ENCODE measurements around the gene SF1.
A peak's percentile ranks its signal among the peaks of the same experiment; 100 is the strongest.

SF1 gene

DNA sequence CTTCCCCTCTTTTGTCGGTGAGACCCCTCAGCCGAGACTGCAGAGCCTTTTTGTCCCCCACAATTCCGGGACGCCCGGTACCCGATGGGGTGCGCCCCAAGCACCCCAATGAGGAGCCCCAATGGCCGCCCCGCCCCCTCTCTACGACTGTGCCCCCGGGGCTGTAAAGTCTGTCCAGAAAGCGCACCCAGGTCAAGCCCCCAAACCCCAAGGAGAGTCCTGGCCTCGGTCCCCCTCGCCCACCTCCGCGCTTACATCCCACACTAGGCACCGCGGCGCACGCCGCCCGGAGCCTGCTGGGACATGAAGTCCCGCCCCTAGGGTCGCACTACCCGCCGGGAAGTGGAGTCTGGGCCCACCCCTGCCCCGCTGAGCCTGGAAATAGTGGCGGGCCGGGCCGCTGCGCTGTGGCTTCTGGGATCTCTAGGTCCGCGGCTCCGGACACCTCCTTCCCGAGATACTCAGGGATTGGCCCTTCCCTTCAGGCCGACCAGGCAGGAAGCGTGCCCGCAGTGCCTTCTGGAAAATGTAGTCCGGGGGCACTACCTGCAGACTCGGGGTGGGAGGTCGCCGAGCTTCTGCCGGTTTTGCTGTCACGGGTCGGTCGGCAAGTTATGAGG lies 32.0 kb upstream of the SF1 start, which contains the start of gene MEN1:
MEN1 (minus strand) TSS at position 281 of the 620 bp plus-strand sequence. CDS start 442 bp downstream, outside the sequence.
- TF ChIP-seq POLR2AphosphoS5 (IDR thresholded peaks at IDR 0.05; ENCODE audit: low read depth, low read length) (no peak), POLR2A (IDR thresholded peaks at IDR 0.05; ENCODE audit: low read depth, low read length) (peak; percentile 58; the same call in 1 of the 2 replicates)
- FAIRE-seq (peak; percentile 95), DNase-seq (ENCODE audit: insufficient read length) (peak; percentile 90)

DNA sequence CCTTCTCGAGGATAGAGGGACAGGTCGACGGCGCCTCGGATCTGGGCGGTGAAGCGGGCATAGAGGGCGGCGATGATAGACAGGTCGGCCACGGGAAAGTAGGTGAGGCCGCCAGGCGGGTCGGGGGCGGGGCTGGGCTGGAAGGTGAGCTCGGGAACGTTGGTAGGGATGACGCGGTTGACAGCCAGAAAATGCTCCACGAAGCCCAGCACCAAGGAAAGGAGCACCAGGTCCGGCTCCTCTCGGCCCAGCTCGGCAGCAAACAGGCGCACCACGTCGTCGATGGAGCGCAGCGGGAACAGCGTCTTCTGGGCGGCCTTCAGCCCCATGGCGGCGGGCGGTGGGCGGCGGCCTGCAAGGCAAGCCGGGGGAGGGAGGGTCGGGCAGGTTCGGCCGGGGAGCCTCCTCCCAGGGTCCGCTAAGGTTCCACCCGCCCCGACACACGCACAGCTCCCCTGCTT lies 31.5 kb upstream of the SF1 start:
- FAIRE-seq (no peak), DNase-seq (ENCODE audit: insufficient read length) (peak; percentile 51)
- TF ChIP-seq TAF1 (IDR thresholded peaks at IDR 0.05; ENCODE audit: borderline replicate concordance, low read depth, low read length) (no peak), POLR2AphosphoS5 (IDR thresholded peaks at IDR 0.05; ENCODE audit: low read depth, low read length) (no peak), POLR2A (IDR thresholded peaks at IDR 0.05; ENCODE audit: low read depth, low read length) (no peak)

DNA sequence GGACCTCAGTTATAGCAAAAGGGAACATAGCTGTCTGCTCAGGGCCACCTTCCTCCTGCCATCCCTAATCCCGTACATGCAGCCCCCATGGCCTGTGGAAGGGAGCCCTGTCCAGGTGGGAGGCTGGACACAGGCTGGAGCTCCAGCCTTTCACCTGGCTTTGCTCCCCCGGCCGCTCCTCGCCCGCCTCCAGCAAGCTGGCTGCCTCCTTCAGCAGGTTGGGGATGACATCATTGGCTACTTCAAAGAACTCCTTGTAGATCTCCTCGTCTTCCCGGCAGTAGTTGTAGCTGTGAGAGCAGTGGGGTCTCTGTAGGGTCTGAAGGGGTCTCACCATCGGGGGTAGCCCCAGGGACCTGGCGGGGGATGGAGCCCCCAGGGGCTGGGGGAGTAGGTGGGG lies 27.1 kb upstream of the SF1 start:
- DNase-seq (ENCODE audit: insufficient read length) (no peak), FAIRE-seq (no peak)

DNA sequence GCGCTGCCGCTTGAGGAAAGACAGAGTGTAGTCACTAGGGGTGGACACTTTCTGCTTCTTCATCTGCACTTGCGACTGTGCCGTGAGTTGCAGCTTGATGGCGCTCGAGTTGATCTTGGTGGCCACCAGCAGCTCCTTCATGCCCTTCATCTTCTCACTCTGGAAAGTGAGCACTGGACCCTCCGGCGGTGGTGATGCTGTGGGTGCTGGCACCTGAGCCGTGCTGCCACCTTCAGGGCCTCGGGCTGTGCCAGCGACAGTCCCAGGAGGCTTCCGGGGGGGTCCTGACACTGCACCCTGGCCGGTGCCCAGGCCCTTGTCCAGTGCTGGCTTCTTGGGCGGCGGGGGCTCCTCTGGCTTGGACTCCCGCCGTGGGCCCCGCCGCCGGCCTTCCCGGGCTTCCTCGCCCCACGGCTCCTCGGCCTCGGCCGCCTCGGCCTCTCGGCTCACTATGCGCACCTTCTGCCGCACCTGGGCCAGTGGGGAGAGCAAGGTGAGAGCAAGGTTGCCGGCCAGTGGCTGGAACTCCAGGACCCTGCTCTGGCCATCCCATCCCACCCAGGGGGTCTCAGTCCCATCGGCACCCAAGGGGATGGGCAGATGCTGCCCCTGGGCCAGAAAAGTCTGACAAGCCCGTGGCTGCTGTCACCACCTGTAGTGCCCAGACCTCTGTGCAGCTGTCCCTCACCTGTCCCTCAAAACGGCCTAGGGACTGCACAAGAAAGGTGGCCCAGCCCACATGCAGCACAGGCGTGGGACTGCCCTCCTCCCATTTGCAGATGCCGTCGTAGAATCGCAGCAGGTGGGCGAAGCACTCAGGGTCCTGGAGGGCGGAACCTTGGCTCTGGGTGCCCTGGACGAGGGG lies 26.2 kb upstream of the SF1 start:
- FAIRE-seq: no peak
- no peak for DNase-seq (ENCODE audit: insufficient read length)
- TF ChIP-seq TAF1 (IDR thresholded peaks at IDR 0.05; ENCODE audit: borderline replicate concordance, low read depth, low read length): no peak
- no peak for TF ChIP-seq POLR2A (IDR thresholded peaks at IDR 0.05; ENCODE audit: low read depth, low read length)
- no peak for TF ChIP-seq POLR2AphosphoS5 (IDR thresholded peaks at IDR 0.05; ENCODE audit: low read depth, low read length)

More for the DNA sequence above, 27.1 kb upstream of the SF1 start:
- no peak for TF ChIP-seq POLR2A (IDR thresholded peaks at IDR 0.05; ENCODE audit: low read depth, low read length)
- TF ChIP-seq POLR2AphosphoS5 (IDR thresholded peaks at IDR 0.05; ENCODE audit: low read depth, low read length): no peak
- TF ChIP-seq TAF1 (IDR thresholded peaks at IDR 0.05; ENCODE audit: borderline replicate concordance, low read depth, low read length): no peak

DNA sequence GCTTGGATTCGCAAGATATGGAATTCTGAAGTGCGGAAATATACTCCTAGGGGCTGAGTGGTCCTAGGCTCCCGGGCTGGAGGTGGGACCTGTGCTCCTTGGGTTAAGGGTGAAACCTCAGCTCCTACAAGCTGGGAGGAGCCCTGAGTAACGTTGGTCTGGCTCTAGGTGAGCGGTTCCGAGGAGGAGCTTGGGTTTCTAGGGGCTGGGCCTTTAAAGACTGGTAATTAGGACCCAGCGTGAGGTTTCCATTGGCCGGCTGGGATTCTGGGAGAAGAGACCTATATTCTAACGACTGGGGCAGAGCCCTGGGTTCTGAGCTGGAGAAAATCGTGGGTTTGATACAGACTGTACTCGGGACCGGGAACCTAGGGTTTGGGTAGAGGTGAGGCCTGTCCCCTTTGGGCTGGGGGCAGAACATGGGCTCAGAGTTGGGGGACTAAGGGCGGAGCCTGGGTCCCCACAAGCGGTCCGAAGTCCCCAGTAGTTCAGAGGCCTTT lies 25.6 kb upstream of the SF1 start:
- DNase-seq (ENCODE audit: insufficient read length): no peak
- FAIRE-seq: peak; percentile 44

DNA sequence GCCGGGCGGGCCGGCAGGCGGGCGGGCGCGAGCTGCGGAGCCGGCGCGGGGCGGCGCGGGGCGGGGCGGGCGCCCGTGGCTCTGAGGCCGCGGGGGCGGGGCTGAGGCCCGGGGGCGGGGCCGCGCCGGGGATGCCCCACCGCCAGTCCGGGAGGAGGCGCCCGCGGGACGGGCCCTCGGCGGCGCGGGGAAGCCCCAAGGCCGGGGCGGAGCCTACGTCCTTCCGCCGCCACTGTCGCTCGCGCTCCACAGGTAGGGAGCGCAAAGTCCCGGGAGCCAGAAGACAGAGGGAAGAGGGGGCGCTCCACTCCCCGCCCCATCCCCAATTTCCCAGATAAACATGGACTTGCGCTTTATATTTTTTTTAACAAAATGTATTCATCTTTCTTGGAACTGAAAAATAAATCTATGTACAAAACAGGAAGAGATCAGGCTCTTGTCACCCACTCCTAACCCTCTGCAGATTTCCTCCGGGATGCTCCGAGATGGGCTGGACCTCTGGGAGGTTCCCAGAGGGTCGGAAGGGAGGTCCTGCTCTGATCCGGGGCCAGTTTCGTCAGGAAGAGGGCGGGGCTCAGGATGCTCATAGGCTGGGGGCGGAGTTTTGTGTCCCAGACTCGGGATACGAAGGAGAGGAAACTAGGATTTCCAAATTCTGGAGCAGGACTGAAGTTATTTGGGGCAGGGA lies 25.0 kb upstream of the SF1 start, which contains the start of gene MAP4K2:
MAP4K2 (minus strand) TSS at position 57 of the 688 bp plus-strand sequence. CDS start 65 bp downstream, outside the sequence.
- FAIRE-seq (peak; percentile 94), DNase-seq (ENCODE audit: insufficient read length) (peak; percentile 97)
- TF ChIP-seq POLR2AphosphoS5 (IDR thresholded peaks at IDR 0.05; ENCODE audit: low read depth, low read length) (0 out of 2 replicates have a peak, but pooled peaks have one; percentile 22), POLR2A (IDR thresholded peaks at IDR 0.05; ENCODE audit: low read depth, low read length) (peak; percentile 53; the same call in 1 of the 2 replicates), TAF1 (IDR thresholded peaks at IDR 0.05; ENCODE audit: borderline replicate concordance, low read depth, low read length) (no peak)

More for the DNA sequence above, 25.6 kb upstream of the SF1 start:
- TF ChIP-seq POLR2A (IDR thresholded peaks at IDR 0.05; ENCODE audit: low read depth, low read length) (no peak), TAF1 (IDR thresholded peaks at IDR 0.05; ENCODE audit: borderline replicate concordance, low read depth, low read length) (no peak), POLR2AphosphoS5 (IDR thresholded peaks at IDR 0.05; ENCODE audit: low read depth, low read length) (no peak)

DNA sequence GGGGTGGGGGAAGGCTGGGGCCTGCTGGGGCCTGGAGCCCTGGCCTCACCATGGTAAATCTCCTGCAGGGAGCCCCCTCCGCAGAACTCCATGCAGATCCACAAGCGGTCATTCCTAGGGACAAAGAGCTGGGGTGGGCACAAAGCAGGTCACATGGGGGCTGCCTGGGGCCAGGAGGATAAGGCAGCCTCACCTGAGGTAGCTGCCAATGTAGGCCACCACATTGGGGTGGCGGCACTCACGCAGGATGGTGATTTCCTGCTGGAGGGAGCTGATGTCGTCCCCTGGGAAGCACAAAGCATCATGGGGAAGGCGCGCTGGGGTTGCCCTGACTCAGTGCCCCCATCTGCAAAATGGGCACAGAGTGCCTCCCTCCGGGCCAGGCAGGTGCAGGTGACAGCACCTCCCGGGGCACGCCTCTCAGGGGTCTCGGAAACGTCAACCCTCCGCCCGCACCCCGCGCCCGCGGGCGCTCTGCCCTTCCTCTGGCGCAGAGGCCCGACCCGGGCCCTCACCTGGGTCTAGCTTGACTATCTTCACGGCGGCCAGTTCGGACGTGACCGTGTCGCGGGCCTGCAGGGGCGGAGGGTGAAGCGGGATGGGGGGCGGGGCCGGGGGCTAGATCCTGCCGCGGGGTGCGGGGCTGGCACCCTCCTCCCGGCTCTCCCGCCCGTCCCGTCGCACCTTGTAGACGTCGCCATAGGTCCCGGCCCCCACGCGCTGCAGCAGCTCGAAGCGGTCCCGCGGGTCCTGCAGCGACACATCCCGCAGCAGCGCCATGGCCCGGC lies 24.2 kb upstream of the SF1 start:
- peak; percentile 57 for DNase-seq (ENCODE audit: insufficient read length)
- FAIRE-seq: no peak
- no peak for TF ChIP-seq TAF1 (IDR thresholded peaks at IDR 0.05; ENCODE audit: borderline replicate concordance, low read depth, low read length)
- no peak for TF ChIP-seq POLR2A (IDR thresholded peaks at IDR 0.05; ENCODE audit: low read depth, low read length)
- no peak for TF ChIP-seq POLR2AphosphoS5 (IDR thresholded peaks at IDR 0.05; ENCODE audit: low read depth, low read length)

DNA sequence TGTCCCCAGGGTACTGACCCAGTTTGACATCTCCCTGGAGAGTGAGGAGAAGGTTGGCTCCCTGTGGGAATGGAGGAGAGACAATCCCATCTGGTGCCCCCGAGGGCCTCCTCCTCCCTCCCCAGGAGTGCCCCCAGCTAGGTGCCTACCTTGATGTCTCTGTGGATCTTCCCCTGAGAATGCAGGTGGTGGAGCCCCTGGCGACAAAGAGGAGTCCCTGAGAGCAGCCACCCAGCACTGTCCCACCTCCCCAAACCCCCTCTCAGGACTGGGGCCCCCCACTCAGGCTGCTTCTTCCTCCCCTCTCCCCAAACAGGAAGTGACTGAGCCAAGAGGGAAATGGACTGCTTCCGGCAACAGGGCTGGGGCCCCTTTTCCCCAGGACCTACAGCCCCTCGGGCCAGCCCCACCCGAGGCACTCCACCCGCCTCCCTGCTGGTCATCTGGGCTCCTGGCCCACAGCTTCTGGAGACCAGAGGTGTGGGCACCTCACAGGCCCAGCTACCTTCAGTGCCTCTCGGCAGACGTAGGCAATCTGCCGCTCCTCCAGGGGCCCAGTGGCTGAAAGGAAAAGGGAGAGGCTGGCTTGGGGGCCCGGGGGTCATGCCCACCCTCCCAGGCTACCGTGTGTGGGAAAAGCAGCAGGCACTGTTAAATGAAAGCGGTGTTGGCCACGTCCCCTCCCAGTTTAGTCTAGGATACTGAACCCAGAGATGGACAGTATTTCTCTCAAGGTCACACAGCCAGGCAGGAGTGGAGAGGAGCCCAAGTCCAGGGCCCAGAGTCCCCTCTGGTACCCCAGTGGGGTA lies 23.4 kb upstream of the SF1 start:
- DNase-seq (ENCODE audit: insufficient read length) (no peak), FAIRE-seq (no peak)
- no peak for TF ChIP-seq POLR2AphosphoS5 (IDR thresholded peaks at IDR 0.05; ENCODE audit: low read depth, low read length)
- no peak for TF ChIP-seq POLR2A (IDR thresholded peaks at IDR 0.05; ENCODE audit: low read depth, low read length)
- TF ChIP-seq TAF1 (IDR thresholded peaks at IDR 0.05; ENCODE audit: borderline replicate concordance, low read depth, low read length): no peak

DNA sequence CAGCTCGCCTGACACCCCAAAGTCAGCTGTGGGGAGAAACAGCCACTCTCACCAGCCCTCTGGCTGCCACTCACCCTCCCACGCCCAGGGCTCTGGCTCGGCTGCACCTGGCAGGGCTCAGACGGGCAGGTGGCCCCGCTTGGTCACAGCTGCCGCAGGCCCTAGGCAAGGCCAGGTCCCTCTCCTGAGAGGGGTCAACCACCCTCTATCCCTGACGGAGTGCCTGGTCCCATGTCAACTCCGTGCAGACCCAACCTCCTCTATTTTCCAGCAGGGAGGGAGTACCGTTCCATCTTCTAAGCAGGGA lies 22.8 kb upstream of the SF1 start:
- TF ChIP-seq POLR2A (IDR thresholded peaks at IDR 0.05; ENCODE audit: low read depth, low read length) (no peak), POLR2AphosphoS5 (IDR thresholded peaks at IDR 0.05; ENCODE audit: low read depth, low read length) (no peak), TAF1 (IDR thresholded peaks at IDR 0.05; ENCODE audit: borderline replicate concordance, low read depth, low read length) (no peak)
- peak; percentile 35 for DNase-seq (ENCODE audit: insufficient read length)
- FAIRE-seq: peak; percentile 17

Measured in GM12892 (cell line).